GM20000 (cell line): ENCODE data around the gene DHX16.

Source experiments
- DNase-seq: peaks from one replicate; pipeline ENCODE4 v3.0.0; 2012; ENCODE audit warnings: low spot score
- CTCF ChIP-seq: IDR thresholded peaks from 2 replicates; pipeline ENCODE4 v1.5.1; 2012; ENCODE audit warnings: mild to moderate bottlenecking, control low read depth; ENCODE audit errors: extremely low read depth, missing control alignments

The DHX16 gene

GRCh38 chr6:30685157-30686008, 12.6 kb upstream of the DHX16 start:
- TF ChIP-seq CTCF: peak; percentile 23
- no peak for DNase-seq

GRCh38 chr6:30684386-30685156, 11.8 kb upstream of the DHX16 start:
- peak; percentile 59 for DNase-seq
- no peak for TF ChIP-seq CTCF

GRCh38 chr6:30683980-30684338, 11.2 kb upstream of the DHX16 start:
- DNase-seq: no peak
- TF ChIP-seq CTCF: no peak

- no peak for DNase-seq
- TF ChIP-seq CTCF: no peak
These were observed 10.6 kb upstream of the DHX16 start for GRCh38 chr6:30683183-30683979.

GRCh38 chr6:30682143-30683117, 9.6 kb upstream of the DHX16 start:
- TF ChIP-seq CTCF: no peak
- peak; percentile 85 for DNase-seq

- TF ChIP-seq CTCF: no peak
- no peak for DNase-seq
These were observed 8.9 kb upstream of the DHX16 start for GRCh38 chr6:30681766-30682142.
